GM12878 (cell line): ENCODE data around the gene ZCCHC3.

ENCODE experiments used
- CBFB ChIP-seq: IDR thresholded peaks from 2 replicates; pipeline ENCODE4 v1.6.1; 2016; ENCODE audit warnings: antibody characterized with exemption, low read depth
- CTCF ChIP-seq, 3 experiments: IDR thresholded peaks in 2 of 3; conservative IDR thresholded peaks in 1 of 3; 2 replicates each; pipeline ENCODE4 v1.5.1; 2011; ENCODE audit warnings: low read depth in 3 of 3, low read length in 3 of 3, mild to moderate bottlenecking in 3 of 3, control low read depth in 2 of 3, moderate library complexity in 2 of 3, inconsistent platforms in 1 of 3, mixed read lengths in 1 of 3; ENCODE audit not compliant: control insufficient read depth in 2 of 3, insufficient read depth in 1 of 3; ENCODE audit errors: extremely low read depth in 1 of 3
- IRF3 ChIP-seq: fragments of 450-650 bp; IDR thresholded peaks from 2 replicates; pipeline ENCODE4 v1.6.1; 2014; ENCODE audit warnings: mild to moderate bottlenecking
- NBN ChIP-seq: fragments of 450-650 bp; IDR thresholded peaks from 2 replicates; pipeline ENCODE4 v1.6.1; 2016
- NR2C1 ChIP-seq: fragments of 450-650 bp; IDR thresholded peaks from 2 replicates; pipeline ENCODE4 v1.6.1; 2017; ENCODE audit warnings: antibody characterized with exemption, mild to moderate bottlenecking, moderate library complexity
- NRF1 ChIP-seq: conservative IDR thresholded peaks from 2 replicates; pipeline ENCODE4 v1.6.1; 2011; ENCODE audit warnings: mild to moderate bottlenecking, low read depth, low read length, improper control_type of control experiment
- POLR2A ChIP-seq: IDR thresholded peaks from 2 replicates; pipeline ENCODE4 v1.6.1; 2011; ENCODE audit warnings: low read depth, mild to moderate bottlenecking, low read length
- RAD21 ChIP-seq: IDR thresholded peaks from 2 replicates; pipeline ENCODE4 v1.6.1; 2011; ENCODE audit warnings: mild to moderate bottlenecking, low read depth, low read length, moderate library complexity; ENCODE audit not compliant: insufficient read depth
- SIN3A ChIP-seq: IDR thresholded peaks from 2 replicates; pipeline ENCODE4 v1.6.1; 2012; ENCODE audit warnings: low read depth, low read length, improper control_type of control experiment
- SREBF2 ChIP-seq: IDR thresholded peaks from 2 replicates; pipeline ENCODE4 v1.6.1; 2012; ENCODE audit warnings: mild to moderate bottlenecking, low read length
- YBX1 ChIP-seq: fragments of 450-650 bp; IDR thresholded peaks from 2 replicates; pipeline ENCODE4 v1.6.1; 2016; ENCODE audit warnings: antibody characterized with exemption
- ZNF592 ChIP-seq: fragments of 450-650 bp; IDR thresholded peaks from 2 replicates; pipeline ENCODE4 v1.6.1; 2017; ENCODE audit warnings: mild to moderate bottlenecking, moderate library complexity
- TF ChIP-seq, protein P1 (sequence below): IDR thresholded peaks from 2 replicates; pipeline ENCODE4 v1.6.1; 2011; ENCODE audit warnings: borderline replicate concordance, low read depth, mild to moderate bottlenecking, moderate library complexity, mixed read lengths, low read length; ENCODE audit not compliant: insufficient read depth; ENCODE audit errors: extremely low read length

GRCh38 chr20:343107-343506 lies 45.7 kb downstream of the ZCCHC3 start:
- TF ChIP-seq CBFB (no peak), CTCF (IDR thresholded peaks at IDR 0.05 in 2 of 3, conservative IDR thresholded peaks at IDR 0.05 in 1 of 3; ENCODE audit: control insufficient read depth in 2 of 3, extremely low read depth in 1 of 3, insufficient read depth in 1 of 3, low read depth in 3 of 3, low read length in 3 of 3) (no peak), SIN3A (no peak), SREBF2 (no peak), YBX1 (no peak), IRF3 (no peak), NRF1 (no peak), POLR2A (no peak), NBN (no peak), RAD21 (no peak), NR2C1 (no peak), ZNF592 (no peak)
- TF ChIP-seq, protein P1, sequence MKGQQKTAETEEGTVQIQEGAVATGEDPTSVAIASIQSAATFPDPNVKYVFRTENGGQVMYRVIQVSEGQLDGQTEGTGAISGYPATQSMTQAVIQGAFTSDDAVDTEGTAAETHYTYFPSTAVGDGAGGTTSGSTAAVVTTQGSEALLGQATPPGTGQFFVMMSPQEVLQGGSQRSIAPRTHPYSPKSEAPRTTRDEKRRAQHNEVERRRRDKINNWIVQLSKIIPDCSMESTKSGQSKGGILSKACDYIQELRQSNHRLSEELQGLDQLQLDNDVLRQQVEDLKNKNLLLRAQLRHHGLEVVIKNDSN = no peak
